Measurements from ENCODE around the gene PKD1L1.
"Not testable (repeated sequence)": the region's sequence is repeated elsewhere in the genome, so short reads cannot be mapped to it uniquely, and the experiment has no call there.

PKD1L1 gene

DNA sequence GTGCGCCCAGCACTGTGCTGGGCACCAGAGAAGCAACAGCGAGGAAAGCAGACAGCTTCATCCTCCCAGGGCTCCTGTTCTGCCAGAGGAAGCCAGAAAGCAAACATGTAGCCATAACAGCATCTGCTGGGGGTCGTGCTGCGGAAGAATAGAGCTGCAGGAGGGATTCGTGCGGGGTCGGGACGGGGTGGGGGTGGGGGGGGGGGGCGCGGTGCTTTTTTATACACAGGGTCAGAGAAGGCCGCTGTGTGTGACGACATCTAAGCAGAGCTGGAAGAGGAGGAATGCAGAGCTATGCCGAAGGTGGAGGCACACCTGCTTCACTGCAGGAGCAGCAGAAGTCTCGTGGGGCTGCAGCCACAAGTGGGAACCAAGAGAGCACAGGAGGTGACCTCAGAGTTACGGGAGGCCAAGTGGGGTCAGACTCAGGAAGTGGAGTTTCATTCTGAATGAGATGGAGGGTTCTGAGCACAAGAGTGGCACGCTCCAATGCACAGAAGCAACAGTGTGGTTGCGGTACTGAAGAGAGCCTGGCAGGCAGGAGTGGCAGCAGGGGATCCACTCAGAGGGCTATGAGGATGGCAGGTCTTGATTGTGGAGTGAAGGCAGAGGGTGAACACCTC lies 11.1 kb downstream of the PKD1L1 start:
- no peak for DNase-seq

DNA sequence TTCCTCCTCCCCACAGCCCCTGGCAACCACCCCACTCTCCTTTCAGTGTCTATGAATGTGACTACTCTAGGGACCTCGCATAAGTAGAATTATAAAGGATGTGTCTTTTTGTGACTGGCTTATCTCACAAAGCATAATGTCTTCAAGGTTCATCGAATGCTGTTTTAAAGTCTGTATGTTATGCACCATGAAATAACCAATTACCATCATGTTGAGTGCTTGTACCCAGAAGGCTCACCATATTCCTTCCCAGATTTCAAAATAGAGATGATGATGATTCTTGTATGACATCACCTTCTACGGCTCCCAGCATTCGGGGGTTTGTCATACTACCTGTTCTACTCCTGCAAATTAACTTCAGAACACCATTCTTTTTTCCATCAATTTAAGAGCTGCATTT lies 11.9 kb downstream of the PKD1L1 start:
- no peak for DNase-seq

DNA sequence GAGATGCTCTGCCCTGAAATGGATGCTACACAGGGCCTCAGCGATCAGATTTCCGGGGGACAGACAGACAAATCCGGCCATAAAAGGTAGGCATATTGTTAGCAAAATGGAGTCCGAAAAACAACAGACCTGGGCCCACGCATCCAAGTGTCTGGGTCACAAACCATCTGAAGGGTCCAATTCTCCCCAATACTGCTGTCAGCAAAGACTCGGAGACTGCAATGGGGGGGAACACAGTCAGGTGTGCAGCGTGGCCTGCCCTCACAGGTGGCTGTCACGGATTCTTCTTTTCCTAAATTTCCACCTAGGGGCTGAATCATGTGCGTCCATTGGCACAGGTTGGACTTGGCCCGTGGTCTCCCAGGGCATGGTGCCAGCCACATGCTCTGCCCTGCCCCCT lies 12.9 kb downstream of the PKD1L1 start:
- no peak for DNase-seq

DNA sequence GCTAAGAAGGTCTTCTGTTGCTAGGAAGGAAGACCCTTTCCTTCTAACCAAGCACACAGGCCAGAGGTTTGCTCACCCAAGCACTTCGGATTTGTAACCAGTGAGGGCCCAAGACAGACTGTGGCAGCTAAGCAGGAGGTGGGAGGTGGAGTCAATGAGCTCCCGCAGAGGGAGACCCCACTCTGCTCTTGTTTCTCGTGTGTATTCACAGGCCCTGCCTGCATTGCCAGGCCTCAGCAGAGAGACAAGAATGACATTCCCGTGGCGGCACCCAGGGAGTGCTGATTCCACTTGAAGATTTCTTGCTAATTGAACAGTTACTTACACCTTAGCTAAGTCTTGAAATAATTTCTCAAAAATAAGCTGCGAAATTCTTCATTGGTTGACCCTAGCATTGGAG lies 13.4 kb downstream of the PKD1L1 start:
- no peak for DNase-seq

DNA sequence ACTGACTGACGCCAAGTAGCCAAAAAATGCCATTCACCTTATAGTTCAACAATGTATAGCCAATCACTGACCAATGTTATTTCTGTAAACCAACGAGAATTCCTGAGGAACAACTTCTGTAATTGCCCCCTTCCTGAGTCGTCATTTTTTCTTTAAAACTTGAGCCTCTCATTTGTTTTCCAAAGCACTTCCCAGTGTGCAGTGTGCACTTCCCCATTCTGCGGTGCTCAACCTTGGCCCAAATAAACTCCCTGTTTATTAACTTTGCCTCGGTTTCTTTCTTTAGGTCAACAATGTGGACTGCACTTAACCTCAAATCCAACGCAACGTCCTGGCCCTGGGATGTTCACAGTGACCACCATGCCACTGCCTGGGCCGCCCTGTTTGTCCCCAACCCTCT lies 15.1 kb downstream of the PKD1L1 start:
- no peak for DNase-seq

DNA sequence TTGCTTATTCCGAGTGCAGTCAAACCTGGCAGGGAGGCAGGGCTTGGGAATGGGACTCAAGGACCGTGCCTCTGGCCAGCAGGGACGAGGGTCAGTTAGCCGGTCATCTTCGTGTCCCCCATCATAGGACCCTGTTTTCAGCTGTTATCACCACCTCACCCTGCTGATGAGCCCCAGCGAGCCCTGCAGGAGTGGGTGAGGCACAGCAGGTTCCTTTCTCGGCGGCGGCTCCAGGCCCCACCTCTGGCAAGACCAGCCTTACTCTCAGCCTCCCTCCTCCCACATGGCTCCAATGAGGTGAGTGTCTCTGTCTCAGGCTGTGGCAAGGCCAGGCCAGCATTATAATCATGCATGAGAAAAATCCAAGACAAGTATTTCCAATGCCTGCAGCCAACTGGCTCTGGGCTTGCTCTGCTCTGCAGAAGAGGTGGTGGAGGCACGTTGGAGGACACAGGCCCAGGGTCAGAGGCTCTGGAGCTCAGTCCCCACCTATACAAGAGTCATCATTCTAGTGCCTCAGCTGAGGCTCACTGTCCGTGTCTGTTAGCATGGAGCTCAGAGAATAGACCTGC lies 15.7 kb downstream of the PKD1L1 start:
- DNase-seq = no peak

DNA sequence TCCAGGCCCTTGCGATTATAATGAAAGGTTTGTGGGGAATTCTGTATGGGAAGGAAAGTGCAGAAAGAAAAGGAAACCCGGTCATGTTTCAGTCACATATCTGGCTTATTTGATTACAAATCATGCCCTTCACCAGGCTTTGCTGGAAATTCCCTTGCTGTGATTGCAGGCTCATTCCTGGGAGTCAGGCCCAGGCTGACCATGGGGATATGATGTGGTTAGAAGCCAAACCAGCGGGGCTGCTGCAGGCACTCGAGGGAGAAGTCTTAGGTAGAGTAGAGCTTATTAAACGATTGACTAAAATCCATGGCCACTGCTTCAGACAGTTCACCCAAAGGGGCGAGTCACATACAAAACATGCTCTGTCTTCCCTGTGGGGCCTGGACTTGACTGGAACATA lies 16.2 kb downstream of the PKD1L1 start:
- no peak for DNase-seq

DNA sequence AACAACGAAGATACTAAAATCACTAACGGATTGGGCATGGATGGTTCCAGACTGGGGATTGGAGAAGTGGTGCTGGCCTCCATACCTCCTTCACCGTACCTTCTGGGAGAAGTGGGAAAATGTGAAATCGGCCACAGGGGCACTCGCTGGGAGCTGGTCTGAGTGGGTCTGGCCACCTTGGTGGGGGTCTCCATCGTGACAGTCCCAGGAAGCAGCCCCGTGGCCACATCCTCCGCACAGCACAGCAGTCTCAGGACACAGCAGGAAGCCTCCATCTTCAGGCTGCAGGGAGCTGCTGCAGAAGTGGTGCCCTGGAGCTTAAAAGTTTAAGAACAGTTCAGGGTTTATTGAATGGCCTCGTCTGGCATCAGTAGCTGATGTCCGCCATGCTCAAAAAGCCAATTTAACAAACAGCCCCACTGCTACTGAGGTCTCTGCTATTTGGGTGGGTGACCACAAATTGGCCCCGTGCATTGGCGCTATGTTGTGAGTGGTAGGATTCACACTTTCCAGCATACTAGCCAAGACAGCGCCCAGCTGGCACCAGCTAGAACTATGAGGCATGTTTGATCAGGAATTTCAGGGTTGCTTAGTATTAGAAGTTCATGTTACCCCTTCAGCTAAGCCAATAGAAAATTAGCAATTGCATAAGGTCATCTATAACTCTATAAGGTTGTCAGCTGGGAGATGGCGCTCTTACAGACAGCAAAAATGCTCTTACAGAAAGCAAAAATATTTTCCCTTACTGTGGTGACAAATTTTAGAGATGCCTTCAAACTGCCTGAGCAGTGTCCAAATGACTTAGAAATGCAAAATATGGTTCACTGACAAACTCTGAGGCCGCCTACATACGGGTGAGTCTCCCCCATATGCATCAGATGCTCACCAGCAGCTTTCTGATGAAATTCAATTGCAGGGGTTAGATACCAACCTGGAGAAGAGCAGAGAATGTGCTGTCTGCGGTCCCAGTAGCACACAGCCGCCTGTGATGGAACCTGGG lies 17.0 kb downstream of the PKD1L1 start:
- DNase-seq = no peak

DNA sequence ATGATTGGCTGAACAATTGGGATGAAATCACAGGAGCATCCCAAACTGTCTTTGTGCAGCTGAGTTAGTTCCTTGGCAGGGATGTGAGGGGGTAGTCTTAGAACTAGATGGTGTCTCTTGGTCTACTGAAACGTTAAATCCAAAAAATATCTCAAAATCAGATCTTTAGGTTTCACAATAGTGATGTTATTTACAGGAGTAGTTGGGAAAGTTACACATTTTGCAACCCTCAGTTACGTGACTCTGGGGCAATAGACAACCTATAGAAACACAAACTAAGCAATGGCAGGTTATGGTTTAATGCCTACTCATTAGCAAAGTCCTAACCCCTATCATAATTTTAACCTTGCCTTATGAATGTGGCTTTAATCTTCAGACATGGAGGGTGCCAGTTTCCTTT lies 24.0 kb downstream of the PKD1L1 start:
- DNase-seq = no peak

DNA sequence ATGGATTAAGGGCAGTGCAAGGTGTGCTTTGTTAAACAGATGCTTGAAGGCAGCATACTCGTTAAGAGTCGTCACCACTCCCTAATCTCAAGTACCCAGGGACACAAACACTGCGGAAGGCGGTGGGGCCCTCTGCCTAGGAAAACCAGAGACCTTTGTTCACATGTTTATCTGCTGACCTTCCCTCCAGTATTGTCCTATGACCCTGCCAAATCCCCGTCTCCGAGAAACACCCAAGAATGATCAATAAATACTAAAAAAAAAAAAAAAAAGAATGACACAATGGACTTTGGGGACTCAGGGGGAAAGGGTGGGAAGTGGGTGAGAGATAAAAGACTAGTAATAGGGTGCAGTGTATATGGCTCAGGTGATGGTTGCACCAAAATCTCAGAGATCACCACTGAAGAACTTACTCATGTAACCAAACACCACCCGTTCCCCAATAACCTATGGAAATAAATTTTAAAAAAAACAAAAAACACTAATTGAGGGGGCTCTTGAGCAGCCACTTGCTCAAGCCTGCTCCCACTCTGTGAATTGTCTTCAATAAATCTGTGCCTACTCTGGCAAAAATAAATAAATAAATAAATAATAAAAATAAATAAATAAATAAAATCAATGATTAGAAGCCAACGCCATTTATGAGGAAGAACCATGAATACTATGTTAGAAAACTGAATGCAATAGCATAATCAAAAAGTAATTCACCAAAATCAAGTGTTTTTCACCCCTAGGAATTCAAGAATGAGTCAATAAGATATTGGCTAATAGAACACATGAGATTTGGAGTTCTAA lies 25.0 kb downstream of the PKD1L1 start:
- not testable (repeated sequence) for DNase-seq

DNA sequence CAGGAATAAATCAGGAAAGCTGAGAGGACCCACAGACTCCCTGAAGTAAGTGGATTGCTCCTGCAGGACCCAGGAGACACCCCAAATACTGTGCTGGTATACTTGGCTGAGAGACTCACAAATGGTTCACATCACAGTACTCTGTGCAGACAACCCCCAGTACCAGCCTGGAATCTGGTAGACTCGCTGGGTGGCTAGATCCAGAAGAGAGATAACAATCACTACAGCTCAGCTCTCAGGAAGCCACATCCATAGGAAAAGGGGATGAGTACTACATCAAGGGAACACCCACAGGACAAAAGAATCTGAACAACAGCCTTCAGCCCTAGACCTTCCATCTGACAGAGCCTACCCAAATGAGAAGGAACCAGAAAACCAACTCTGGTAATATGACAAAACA lies 31.8 kb downstream of the PKD1L1 start:
- not testable (repeated sequence) for DNase-seq

DNA sequence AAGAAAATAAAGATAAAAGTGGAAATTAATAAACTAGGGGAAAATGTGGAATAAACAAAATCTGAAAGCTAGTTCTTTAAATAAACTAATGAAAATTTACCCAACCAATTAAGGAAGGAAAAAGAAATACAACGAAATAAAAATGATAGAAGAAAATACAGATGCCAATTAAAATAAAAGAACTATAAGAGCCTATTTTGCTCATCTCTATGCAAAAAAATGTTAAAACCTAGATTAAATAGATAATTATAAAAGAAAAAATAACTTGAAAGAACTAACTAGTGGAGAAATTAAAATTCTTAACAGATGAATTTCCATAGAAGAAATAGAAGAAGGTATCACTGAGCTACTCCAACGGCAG lies 32.7 kb downstream of the PKD1L1 start:
- no peak for DNase-seq

DNA sequence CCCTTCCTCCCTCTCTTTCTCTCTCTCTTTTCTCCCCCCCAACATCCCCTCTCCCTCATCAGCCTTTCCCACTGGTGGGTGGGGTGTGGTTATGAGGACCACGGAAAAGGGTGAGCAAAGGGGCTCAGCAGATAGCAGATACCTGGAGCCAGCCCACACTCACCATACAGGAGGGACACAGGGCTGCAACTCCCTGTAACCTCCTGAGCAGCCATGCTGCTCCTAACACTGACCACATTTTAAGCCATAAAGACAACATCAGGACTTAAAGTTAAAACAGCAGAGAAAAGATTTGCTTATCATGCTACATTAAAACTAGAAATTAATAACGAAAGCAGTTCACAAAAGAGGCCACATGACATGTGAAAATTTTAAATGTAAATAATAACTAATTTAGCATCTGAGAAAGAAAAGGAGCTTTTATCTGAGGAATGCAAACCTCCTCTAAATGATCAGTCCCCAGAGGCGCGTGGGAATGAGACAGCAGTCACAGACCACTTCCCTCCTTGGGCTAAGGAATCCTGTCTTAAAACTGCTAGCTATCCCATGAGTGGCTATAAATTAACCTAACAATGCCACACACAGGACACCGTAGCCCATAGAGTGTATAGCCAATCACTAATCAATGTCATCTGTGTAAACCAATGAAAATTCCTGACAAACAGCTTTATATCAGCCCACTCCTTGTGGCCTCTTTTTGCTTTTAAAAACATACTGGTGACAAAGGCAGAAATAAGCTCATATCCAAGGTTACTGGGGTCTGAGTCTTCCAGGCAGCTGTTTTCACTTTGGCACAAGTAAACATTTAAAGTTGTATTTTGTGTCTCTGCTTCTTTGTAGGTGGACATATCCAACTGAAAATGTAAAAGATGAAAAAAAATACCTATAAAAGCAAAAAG lies 33.3 kb downstream of the PKD1L1 start:
- no peak for DNase-seq

DNA sequence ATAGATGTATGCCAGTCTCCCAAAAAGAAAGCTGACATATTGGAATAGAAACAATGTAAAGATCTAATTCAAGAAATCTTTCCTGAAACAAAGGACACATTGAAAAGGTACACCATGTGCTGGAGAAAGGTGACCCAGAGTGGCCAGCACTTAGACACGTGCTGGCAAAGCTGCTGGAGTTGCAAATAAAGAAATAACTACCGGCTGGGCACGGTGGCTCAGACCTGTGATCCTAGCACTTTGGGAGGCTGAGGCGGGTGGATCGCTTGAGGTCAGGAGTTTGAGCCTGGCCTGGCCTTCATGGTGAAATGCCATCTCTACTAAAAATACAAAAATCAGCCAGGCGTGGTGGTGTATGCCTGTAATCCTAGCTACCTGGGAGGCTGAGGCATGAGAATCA lies 35.9 kb downstream of the PKD1L1 start:
- no peak for DNase-seq

DNA sequence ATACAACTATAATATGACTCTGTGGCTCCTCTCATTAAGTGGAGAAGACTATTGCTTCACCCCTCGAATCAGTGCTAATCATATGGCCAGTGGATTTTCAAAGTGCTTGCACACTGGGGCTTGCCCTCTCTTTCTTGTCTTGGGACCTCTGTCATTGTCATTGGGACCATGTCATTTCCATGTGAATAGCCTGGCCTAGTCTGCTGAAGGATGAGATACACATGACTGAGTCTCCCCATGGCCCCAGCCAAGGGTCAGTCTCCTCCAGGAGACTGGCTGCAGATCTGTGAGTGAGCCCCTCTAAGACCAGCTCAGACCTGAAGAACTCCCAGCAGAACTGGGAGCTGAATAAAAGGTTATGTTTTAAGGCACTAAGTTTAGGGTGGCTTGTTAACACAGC lies 39.5 kb downstream of the PKD1L1 start:
- no peak for DNase-seq

DNA sequence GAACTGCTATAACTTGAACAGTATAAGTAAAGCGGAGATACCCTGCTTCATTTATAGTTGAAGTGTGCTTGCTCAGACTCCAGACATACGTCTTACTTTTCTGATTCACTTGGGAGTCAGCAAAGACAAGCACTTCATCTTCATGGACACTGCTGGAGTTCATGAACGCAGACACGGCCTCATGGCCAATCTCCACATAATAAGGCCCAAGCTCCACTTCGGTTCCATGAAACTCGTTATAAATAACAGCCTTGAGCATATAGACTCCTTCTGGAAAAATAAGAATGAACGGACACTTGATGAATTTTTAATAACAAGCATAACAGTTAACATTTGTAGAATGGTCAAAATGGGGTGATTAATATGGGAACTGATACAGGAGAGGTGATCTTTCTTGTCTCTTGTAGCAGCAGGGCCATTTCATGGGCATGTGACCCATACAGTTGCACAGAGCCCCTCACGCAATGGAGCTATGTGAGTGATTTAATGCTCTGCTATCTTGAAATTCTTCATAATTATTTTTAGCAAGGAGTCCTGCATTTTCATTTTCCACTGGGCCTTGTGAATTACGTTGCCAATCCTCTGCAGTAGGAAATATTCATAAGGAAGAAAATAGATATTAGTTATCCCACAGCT lies 40.2 kb downstream of the PKD1L1 start:
- no peak for DNase-seq

DNA sequence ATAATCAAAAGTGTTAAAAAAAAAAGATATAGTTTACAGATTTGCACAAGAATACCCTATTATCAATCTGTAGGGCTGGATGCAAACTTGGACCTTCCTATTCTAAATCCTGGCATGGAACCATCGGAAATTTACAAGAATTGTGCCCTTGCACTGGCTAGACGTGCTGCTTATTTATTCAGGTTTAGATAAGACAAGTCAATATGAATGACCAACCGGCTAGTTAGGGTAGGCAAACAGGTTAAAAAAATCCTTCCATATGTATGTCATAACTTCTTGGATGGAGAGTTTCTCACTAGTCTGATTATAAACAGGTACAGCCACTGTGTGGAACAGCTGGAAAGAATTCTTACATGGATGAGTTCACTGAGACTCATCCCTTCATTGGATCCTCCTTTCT lies 41.4 kb downstream of the PKD1L1 start:
- DNase-seq = no peak

DNA sequence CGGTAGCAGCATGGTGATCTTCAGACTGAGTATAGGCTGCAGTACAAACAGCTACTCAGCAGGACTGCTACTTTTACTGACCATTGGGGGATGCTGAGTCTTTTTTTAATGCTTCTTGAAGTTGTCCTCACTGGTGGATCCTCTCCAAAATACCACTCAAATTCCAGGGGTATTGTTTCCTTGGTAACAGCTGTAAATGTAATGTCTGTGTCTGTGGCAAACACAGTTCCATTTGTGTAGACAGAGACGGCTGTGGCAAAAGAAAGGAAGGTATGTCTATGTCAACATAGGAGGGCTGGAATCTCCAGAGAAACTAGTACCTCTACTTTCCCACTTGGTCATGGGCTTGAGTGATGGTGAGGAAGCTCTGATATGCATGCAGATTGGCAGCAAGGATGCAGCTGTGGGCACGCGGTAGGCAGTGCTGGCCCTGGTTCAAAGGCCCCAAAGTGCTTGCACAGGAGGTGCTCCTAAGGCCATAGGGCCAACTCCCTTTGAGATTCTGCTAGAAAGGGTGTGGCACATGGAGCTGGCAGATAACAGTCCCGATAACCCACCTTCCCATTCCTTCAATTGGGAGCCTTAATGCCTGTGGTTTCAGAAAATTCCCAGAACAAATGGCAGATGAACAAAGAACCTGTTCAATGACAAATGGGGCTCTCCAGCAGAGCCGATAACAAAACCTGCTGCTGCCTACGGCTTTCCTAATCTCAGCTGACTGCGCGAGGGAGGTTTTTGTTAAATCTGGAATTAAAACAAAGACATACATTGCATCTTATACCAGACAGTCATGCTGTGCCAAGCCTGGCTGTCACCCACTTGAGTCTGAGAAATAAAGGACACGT lies 43.0 kb downstream of the PKD1L1 start:
- DNase-seq = no peak

DNA sequence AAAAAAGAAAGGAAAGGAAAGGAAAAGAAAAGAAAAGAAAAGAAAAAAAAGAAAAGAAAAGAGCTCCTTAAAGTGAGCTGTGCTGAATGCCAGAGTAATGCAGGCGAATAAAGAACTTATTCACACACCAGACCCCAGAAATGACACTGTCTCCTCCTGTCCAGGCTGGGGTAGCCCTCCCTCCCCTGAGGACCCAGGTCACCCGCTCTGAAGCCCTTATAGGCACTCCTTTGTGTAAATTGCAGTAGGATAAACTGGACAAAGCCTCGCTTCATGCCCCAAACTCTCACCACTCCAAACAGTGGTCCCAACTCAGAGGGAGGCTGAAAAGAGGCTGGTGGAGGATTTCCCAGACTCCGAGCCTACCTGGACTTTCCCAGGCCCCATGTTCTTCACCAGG lies 46.3 kb downstream of the PKD1L1 start:
- no peak for DNase-seq

DNA sequence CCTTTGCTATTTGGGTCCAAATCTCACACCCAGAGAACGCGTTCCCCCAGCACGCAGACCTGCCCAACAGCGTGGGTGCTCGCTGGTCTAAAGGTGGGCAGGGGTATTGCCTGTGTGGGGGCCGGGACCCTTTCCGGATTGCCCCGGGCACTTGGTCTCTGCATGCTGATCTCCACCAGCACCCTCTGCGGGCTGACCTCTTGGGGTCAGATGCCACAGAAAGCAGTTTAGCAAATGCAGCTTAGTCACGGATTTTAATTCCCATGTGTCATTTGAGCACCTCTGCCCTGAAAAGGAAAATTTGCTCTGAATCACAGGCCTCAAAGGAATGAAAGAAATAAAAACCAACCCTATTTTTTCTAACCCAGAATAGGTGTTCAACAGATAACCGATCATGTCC lies 46.7 kb downstream of the PKD1L1 start:
- DNase-seq = no peak

DNA sequence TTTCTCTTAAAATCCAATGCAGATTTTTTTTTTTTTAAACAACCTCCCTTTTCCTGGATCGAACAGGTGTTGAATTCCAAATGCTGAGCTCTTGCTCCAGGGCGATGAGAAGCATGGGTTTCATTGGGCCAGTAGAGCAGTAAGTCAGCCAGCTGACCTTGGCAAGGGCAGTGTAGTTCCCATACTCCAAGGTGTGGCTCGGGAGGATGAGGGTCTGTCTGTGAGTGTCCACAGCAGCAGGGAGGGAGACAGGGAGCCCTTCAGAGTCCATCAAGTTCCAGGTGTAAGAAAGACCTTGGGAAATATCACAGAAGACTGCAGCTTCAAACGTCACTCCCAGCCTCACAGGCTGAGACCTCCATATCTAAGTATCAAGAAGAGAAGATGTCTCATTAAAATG lies 50.4 kb downstream of the PKD1L1 start:
- no peak for DNase-seq
